ENCODE data around the gene ACTR5.

GRCh38 chr20:38779247-38780097 lies 31.2 kb downstream of the ACTR5 start:
- no peak for TF ChIP-seq POLR2A (IDR thresholded peaks at IDR 0.05)
- TF ChIP-seq, protein P1, sequence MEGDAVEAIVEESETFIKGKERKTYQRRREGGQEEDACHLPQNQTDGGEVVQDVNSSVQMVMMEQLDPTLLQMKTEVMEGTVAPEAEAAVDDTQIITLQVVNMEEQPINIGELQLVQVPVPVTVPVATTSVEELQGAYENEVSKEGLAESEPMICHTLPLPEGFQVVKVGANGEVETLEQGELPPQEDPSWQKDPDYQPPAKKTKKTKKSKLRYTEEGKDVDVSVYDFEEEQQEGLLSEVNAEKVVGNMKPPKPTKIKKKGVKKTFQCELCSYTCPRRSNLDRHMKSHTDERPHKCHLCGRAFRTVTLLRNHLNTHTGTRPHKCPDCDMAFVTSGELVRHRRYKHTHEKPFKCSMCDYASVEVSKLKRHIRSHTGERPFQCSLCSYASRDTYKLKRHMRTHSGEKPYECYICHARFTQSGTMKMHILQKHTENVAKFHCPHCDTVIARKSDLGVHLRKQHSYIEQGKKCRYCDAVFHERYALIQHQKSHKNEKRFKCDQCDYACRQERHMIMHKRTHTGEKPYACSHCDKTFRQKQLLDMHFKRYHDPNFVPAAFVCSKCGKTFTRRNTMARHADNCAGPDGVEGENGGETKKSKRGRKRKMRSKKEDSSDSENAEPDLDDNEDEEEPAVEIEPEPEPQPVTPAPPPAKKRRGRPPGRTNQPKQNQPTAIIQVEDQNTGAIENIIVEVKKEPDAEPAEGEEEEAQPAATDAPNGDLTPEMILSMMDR (IDR thresholded peaks at IDR 0.05): no peak
